ENCODE results near the gene TMEM266.

DNA sequence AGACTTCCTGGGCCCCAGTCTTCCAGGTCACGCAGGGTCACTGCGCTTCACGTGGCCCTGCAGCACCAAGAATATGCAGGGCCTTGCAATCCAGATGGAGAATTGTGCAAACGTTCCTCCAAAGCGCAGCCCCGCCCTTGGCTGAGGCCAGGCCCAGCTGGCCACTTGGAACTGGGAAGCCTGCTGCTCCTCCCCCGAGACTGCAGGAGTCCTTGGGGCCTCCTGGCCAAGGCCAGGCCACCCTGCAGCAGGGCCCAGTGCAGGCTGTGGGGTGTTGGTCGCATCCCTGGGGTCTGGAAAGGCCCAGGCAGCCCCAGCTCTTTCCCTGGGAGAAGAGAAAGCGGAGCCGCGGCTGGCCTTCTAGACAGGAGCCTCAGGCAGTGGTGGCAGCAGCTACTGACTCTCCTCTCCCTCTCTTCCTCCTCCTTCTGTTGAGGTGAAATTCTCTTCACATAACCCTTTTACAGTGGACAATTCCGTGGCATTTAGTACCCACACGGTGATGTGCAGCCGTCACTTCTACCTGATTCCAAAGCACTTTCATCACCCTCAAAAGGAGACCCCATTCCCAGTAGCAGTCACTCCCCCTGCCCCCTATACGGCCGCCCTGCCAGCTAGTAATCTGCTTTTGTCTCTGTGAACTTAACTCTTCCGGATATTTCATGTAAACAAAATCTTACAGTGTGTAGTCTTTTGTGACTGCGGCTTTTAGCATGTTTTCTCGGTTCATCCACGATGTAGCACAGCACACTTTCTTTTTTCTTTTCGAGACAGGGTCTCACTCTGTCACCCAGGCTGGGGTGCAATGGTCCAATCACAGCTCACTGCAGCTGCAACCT lies 103.9 kb downstream of the TMEM266 start:
- TF ChIP-seq, protein P1, sequence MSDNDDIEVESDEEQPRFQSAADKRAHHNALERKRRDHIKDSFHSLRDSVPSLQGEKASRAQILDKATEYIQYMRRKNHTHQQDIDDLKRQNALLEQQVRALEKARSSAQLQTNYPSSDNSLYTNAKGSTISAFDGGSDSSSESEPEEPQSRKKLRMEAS (IDR thresholded peaks at IDR 0.05; ENCODE audit: low read depth, low read length): no peak
- TF ChIP-seq MYC (IDR thresholded peaks at IDR 0.05; ENCODE audit: low read depth, low read length) (no peak), POLR2A (IDR thresholded peaks at IDR 0.05; ENCODE audit: extremely low read depth, insufficient read length) (no peak)
- TF ChIP-seq, protein P2, sequence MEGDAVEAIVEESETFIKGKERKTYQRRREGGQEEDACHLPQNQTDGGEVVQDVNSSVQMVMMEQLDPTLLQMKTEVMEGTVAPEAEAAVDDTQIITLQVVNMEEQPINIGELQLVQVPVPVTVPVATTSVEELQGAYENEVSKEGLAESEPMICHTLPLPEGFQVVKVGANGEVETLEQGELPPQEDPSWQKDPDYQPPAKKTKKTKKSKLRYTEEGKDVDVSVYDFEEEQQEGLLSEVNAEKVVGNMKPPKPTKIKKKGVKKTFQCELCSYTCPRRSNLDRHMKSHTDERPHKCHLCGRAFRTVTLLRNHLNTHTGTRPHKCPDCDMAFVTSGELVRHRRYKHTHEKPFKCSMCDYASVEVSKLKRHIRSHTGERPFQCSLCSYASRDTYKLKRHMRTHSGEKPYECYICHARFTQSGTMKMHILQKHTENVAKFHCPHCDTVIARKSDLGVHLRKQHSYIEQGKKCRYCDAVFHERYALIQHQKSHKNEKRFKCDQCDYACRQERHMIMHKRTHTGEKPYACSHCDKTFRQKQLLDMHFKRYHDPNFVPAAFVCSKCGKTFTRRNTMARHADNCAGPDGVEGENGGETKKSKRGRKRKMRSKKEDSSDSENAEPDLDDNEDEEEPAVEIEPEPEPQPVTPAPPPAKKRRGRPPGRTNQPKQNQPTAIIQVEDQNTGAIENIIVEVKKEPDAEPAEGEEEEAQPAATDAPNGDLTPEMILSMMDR (IDR thresholded peaks at IDR 0.05; ENCODE audit: low read depth, low read length): no peak
